Tibial nerve (tissue), 3 donors: Measurements from ENCODE around the gene UBE4A.

Source experiments
- CTCF ChIP-seq, 5 experiments: fragments of 200-600 bp in 3 of 5; fragments of 450-650 bp in 2 of 5; sonication (generic) in 3 of 5; IDR thresholded peaks; one replicate each; pipeline ENCODE4 v1.5.1; 2016 to 2019; ENCODE audit warnings: antibody characterized with exemption in 5 of 5, mild to moderate bottlenecking in 3 of 5, moderate library complexity in 2 of 5
- POLR2A ChIP-seq, 2 donors: fragments of 450-650 bp; IDR thresholded peaks; one replicate each; pipeline ENCODE4 v1.6.1; 2017; ENCODE audit warnings: antibody characterized with exemption in 2 of 2, mild to moderate bottlenecking in 2 of 2, moderate library complexity in 2 of 2

GRCh38 chr11:118310271-118310670, 49.1 kb upstream of the UBE4A start:
- TF ChIP-seq CTCF (IDR thresholded peaks at IDR 0.05): no peak
- TF ChIP-seq POLR2A (IDR thresholded peaks at IDR 0.05): no peak
